AG04450 (cell line): ENCODE data around the gene WDR33. TPM values are rescaled to one million over a fixed set of nuclear protein-coding genes. Genes with fewer than 3 reads are reported as not detected.

ENCODE experiments used
- CTCF ChIA-PET: fragments of 300-600, 350-600 bp; formaldehyde crosslinking; extraction: SDS; loops from one replicate; lab custom pipeline; 2022; ENCODE audit warnings: antibody characterized with exemption, inconsistent platforms; lab: Charles Lee
- POLR2A ChIA-PET: fragments of 350-600 bp; formaldehyde crosslinking; extraction: SDS; loops from one replicate; lab custom pipeline; 2021; ENCODE audit warnings: antibody characterized with exemption, inconsistent platforms; lab: Yijun Ruan, JAX
- DNase-seq: peaks from one replicate; pipeline ENCODE4 v3.0.0-alpha.2; 2011; ENCODE audit warnings: low read depth, low spot score
- H3K27ac ChIP-seq: one replicate; pipeline ENCODE4 v1.5.1; 2012; ENCODE audit warnings: low read depth, low read length, control low read depth
- H3K27me3 ChIP-seq: one replicate; pipeline ENCODE4 v1.6.0; 2012; ENCODE audit warnings: low read length; ENCODE audit not compliant: control insufficient read depth, insufficient read depth
- H3K4me3 ChIP-seq: 2 replicates; pipeline ENCODE4 v1.5.1; 2011; ENCODE audit warnings: mild to moderate bottlenecking, low read depth, low read length, control low read depth
- H3K9me3 ChIP-seq: 2 replicates; pipeline ENCODE4 v1.5.1; 2012; ENCODE audit warnings: low read length; ENCODE audit not compliant: control insufficient read depth, insufficient read depth
- CTCF ChIP-seq: IDR thresholded peaks from 2 replicates; pipeline ENCODE4 v1.5.1; 2011; ENCODE audit warnings: low read depth, low read length, control low read depth, inconsistent platforms
- polyA plus RNA-seq: library from polyadenylated mRNA; depleted of rRNA; stranded (reverse); fragments of >200 nt; gene quantifications from 2 replicates; pipeline ENCODE4 v1.2.3, GENCODE V29; 2011

Gene WDR33
- polyA plus RNA-seq, 1 experiment = 54.1 TPM

GRCh38 chr2:127664065-127664894, 146.7 kb downstream of the WDR33 start:
- CTCF ChIA-PET = interaction anchor here (1.4 kb wide), 1 partner anchor 14 kb away, joined by 6 read pairs; no protein-coding TSS in a partner anchor
- peak overlapping the region; percentile 29 for H3K4me3 ChIP-seq
- peaks cover 7% of the 10 kb centered on the region for H3K27me3 ChIP-seq
- no peak overlapping the region for H3K27ac ChIP-seq
- no peak for DNase-seq
- no peaks in the 10 kb centered on the region; the same call in 1 of the 2 replicates for H3K9me3 ChIP-seq
- POLR2A ChIA-PET = no interaction called here
- no peak for TF ChIP-seq CTCF

- DNase-seq = no peak
- Histone ChIP-seq H3K9me3 (no peaks in the 10 kb centered on the region; the same call in 1 of the 2 replicates), H3K4me3 (no peak overlapping the region), H3K27ac (no peak overlapping the region), H3K27me3 (peaks cover 7% of the 10 kb centered on the region)
- TF ChIP-seq CTCF = no peak
- POLR2A ChIA-PET = no interaction called here
- CTCF ChIA-PET = interaction anchor here (1.4 kb wide), 1 partner anchor 14 kb away, joined by 6 read pairs; no protein-coding TSS in a partner anchor
These were observed 147.4 kb downstream of the WDR33 start for GRCh38 chr2:127663566-127664064.

GRCh38 chr2:127662937-127663565, 147.9 kb downstream of the WDR33 start:
- POLR2A ChIA-PET = no interaction called here
- Histone ChIP-seq H3K9me3 (no peaks in the 10 kb centered on the region; the same call in 1 of the 2 replicates), H3K27me3 (peaks cover 7% of the 10 kb centered on the region), H3K27ac (no peak overlapping the region), H3K4me3 (no peak overlapping the region)
- CTCF ChIA-PET = interaction anchor here (1.4 kb wide), 1 partner anchor 13 kb away, joined by 6 read pairs; no protein-coding TSS in a partner anchor
- no peak for DNase-seq
- TF ChIP-seq CTCF = no peak

- DNase-seq = no peak
- POLR2A ChIA-PET = no interaction called here
- H3K9me3 ChIP-seq = no peaks in the 10 kb centered on the region; the same call in 1 of the 2 replicates
- H3K27me3 ChIP-seq = peaks cover 7% of the 10 kb centered on the region
- no peak overlapping the region for H3K27ac ChIP-seq
- CTCF ChIA-PET = interaction anchor here (1.0 kb wide), 1 partner anchor 12 kb away, joined by 4 read pairs; no protein-coding TSS in a partner anchor
- no peak for TF ChIP-seq CTCF
- H3K4me3 ChIP-seq = no peak overlapping the region
These were observed 148.9 kb downstream of the WDR33 start for GRCh38 chr2:127661949-127662510.
